ENCODE data around the gene LURAP1L. TPM values are rescaled to one million over a fixed set of nuclear protein-coding genes. Genes with fewer than 3 reads are reported as not detected.

LURAP1L gene
- total RNA-seq, 1 experiment from 2014 or later = 1.7 TPM

GRCh38 chr9:12770261-12770660 lies 4.6 kb upstream of the LURAP1L start (continued):
- no peak for TF ChIP-seq ZNF532 (CRISPR knock-in tag; IDR thresholded peaks at IDR 0.05; ENCODE audit: borderline replicate concordance)

- ATAC-seq (no peak), DNase-seq (ENCODE audit: low spot score) (no peak)
- CTCF ChIA-PET = no interaction called here
- Mint-ChIP-seq H3K4me3 (no peak overlapping the region), H3K27me3 (ENCODE audit: low read depth) (peaks cover 17% of the 10 kb centered on the region), H3K9me3 (0 out of 2 replicates have a peak, but pooled peaks cover 4% of the 10 kb centered on the region), H3K4me1 (peaks cover 5% of the 10 kb centered on the region; the same call in 1 of the 2 replicates), H3K36me3 (no peaks in the 10 kb centered on the region), H3K27ac (no peak overlapping the region)
- POLR2A ChIA-PET = no interaction called here
- no peak for TF ChIP-seq MAX (CRISPR knock-in tag; IDR thresholded peaks at IDR 0.05)
These were observed 2.9 kb upstream of the LURAP1L start for GRCh38 chr9:12771891-12772290.

- Mint-ChIP-seq H3K36me3 (no peaks in the 10 kb centered on the region), H3K9me3 (0 out of 2 replicates have a peak, but pooled peaks cover 4% of the 10 kb centered on the region), H3K4me3 (no peak overlapping the region), H3K27ac (no peak overlapping the region), H3K4me1 (peaks cover 8% of the 10 kb centered on the region; the same call in 1 of the 2 replicates), H3K27me3 (ENCODE audit: low read depth) (peaks cover 17% of the 10 kb centered on the region)
- ATAC-seq (no peak), DNase-seq (ENCODE audit: low spot score) (no peak)
- ChIA-PET POLR2A (no interaction called here), CTCF (interaction anchor here (1.3 kb wide), 1 partner anchor 55 kb away, joined by 5 read pairs; no protein-coding TSS in a partner anchor)
- TF ChIP-seq GABPB1 (CRISPR knock-in tag; IDR thresholded peaks at IDR 0.05) (no peak), ZMAT4 (CRISPR knock-in tag; IDR thresholded peaks at IDR 0.05) (no peak), ETV6 (CRISPR knock-in tag; IDR thresholded peaks at IDR 0.05) (no peak), PRRX2 (CRISPR knock-in tag; IDR thresholded peaks at IDR 0.05) (no peak), RELA (CRISPR knock-in tag; IDR thresholded peaks at IDR 0.05; ENCODE audit: borderline replicate concordance) (no peak), GRHL2 (CRISPR knock-in tag; IDR thresholded peaks at IDR 0.05; ENCODE audit: insufficient replicate concordance, severe bottlenecking) (no peak), ZNF219 (CRISPR knock-in tag; IDR thresholded peaks at IDR 0.05; ENCODE audit: borderline replicate concordance) (no peak), FOXP1 (CRISPR knock-in tag; IDR thresholded peaks at IDR 0.05; ENCODE audit: borderline replicate concordance) (no peak), JUN (CRISPR knock-in tag; IDR thresholded peaks at IDR 0.05) (no peak), CTCF (IDR thresholded peaks at IDR 0.05) (no peak), AFF4 (CRISPR knock-in tag; IDR thresholded peaks at IDR 0.05; ENCODE audit: borderline replicate concordance) (no peak), HMGXB4 (CRISPR knock-in tag; IDR thresholded peaks at IDR 0.05) (no peak), PREB (CRISPR knock-in tag; IDR thresholded peaks at IDR 0.05; ENCODE audit: borderline replicate concordance) (no peak), TP53 (CRISPR knock-in tag; IDR thresholded peaks at IDR 0.05) (no peak), MLX (CRISPR knock-in tag; IDR thresholded peaks at IDR 0.05) (no peak)
These were observed 1.3 kb upstream of the LURAP1L start for GRCh38 chr9:12773562-12773961.

Data from WTC11 (cell line).